Aorta (tissue), 5 donors: ENCODE data around the gene RTP2. TPM values are rescaled to one million over a fixed set of nuclear protein-coding genes. Genes with fewer than 3 reads are reported as not detected.
"Not testable (repeated sequence)": the region's sequence is repeated elsewhere in the genome, so short reads cannot be mapped to it uniquely, and the experiment has no call there.

Source experiments
- ATAC-seq: fragments of 200-7000 bp; cut with Tn5 transposase; one replicate; pipeline ENCODE4 v1.9.1; 2022; ENCODE audit warnings: moderate library complexity; ENCODE audit not compliant: low FRiP score
- DNase-seq, 2 donors: peaks; one replicate each; pipeline ENCODE4 v3.0.0-alpha.2; 2020
- H3K27ac ChIP-seq, 2 donors: one replicate each; pipeline ENCODE4 v1.5.1; 2013; ENCODE audit warnings: low read length in 2 of 2, mild to moderate bottlenecking in 2 of 2, moderate library complexity in 2 of 2, control low read depth in 1 of 2, inconsistent platforms in 1 of 2, low read depth in 1 of 2
- H3K27me3 ChIP-seq, 2 donors: one replicate each; pipeline ENCODE4 v1.6.1; 2013; ENCODE audit warnings: control low read depth in 1 of 2, low read length in 1 of 2, mild to moderate bottlenecking in 1 of 2, moderate library complexity in 1 of 2; ENCODE audit not compliant: insufficient read depth in 2 of 2, control insufficient read depth in 1 of 2
- H3K36me3 ChIP-seq, 2 donors: one replicate each; pipeline ENCODE4 v1.6.1; 2013; ENCODE audit warnings: control low read depth in 1 of 2, low read length in 1 of 2, mild to moderate bottlenecking in 1 of 2; ENCODE audit not compliant: insufficient read depth in 2 of 2, control insufficient read depth in 1 of 2
- H3K4me1 ChIP-seq, 2 donors: one replicate each; pipeline ENCODE4 v1.6.1; 2013; ENCODE audit warnings: low read length in 2 of 2, control low read depth in 1 of 2, mild to moderate bottlenecking in 1 of 2, moderate library complexity in 1 of 2; ENCODE audit not compliant: insufficient read depth in 2 of 2, control insufficient read depth in 1 of 2
- H3K4me3 ChIP-seq, 2 donors: one replicate each; pipeline ENCODE4 v1.5.1; 2013; ENCODE audit warnings: low read length in 2 of 2, control low read depth in 1 of 2, mild to moderate bottlenecking in 1 of 2
- H3K9me3 ChIP-seq: one replicate; pipeline ENCODE4 v1.6.1; 2013; ENCODE audit warnings: mild to moderate bottlenecking, low read length; ENCODE audit not compliant: control insufficient read depth
- WGBS, 2 donors: extraction: QIAGEN DNeasy Blood & Tissue Kit; methylation state at CpG; one replicate each; pipeline ENCODE4 v1.1.7; 2013; 5-methylcytosine and 5-hydroxymethylcytosine counted together
- intact Hi-C, 2 donors: fragments of 100-400 bp; cut with DNase I; formaldehyde crosslinking; loops; one replicate each; pipeline versions ENCODE4 v1.14.2 to v1.15.0; 2022
- polyA plus RNA-seq, 2 donors: library from polyadenylated mRNA; stranded (reverse); fragments of 200-250 nt; gene quantifications; one replicate each; pipeline ENCODE4 v1.2.3, GENCODE V29; 2013
- total RNA-seq, 2 donors: library from RNA; stranded (reverse); fragmentation: NEBNext Ultra II Directional; extraction: Animal tissue kit (Norgen Biotek cat#: 25700); gene quantifications; one replicate each; pipeline ENCODE4 v1.2.1, GENCODE V29; 2021
- donor health status: healthy with polysubstance abuse.
- donor health status: Bipolar disorder and iron deficiency.
- donor health status: DM: no; HTN: no; CAD: no.
- donor health status: DM: no; HTN: no; CAD: no.
- donor health status: DM: yes; HTN: yes; CAD: no.

Gene RTP2
- total and polyA plus RNA-seq, 4 donors, result not detected

- Histone ChIP-seq H3K9me3 (peaks cover 2% of the 10 kb centered on the region), H3K27me3 (no peaks in the 10 kb centered on the region), H3K4me3 (no peak overlapping the region), H3K36me3 (no peaks in the 10 kb centered on the region), H3K4me1 (no peaks in the 10 kb centered on the region), H3K27ac (no peak overlapping the region)
- intact Hi-C loops, result no loop called here
- no peak for DNase-seq
- WGBS, 2 donors, result 68 to 73% methylated on average over 4 of the region's 4 CpGs
- ATAC-seq, result no peak
Measured at GRCh38 chr3:187689984-187690383, 12.4 kb downstream of the RTP2 start.

GRCh38 chr3:187686621-187687273 is 15.6 kb downstream of the RTP2 start:
- intact Hi-C loops, result no loop called here
- H3K9me3 ChIP-seq, result peaks cover 2% of the 10 kb centered on the region
- no peaks in the 10 kb centered on the region for H3K27me3 ChIP-seq
- H3K4me3 ChIP-seq, result no peak overlapping the region
- DNase-seq (no peak), ATAC-seq (no peak)
- H3K36me3 ChIP-seq, result no peaks in the 10 kb centered on the region
- no peaks in the 10 kb centered on the region for H3K4me1 ChIP-seq
- WGBS, 2 donors, result 92 to 96% methylated on average over 5 of the region's 5 CpGs
- no peak overlapping the region for H3K27ac ChIP-seq

- no peaks in the 10 kb centered on the region for H3K27me3 ChIP-seq
- H3K4me3 ChIP-seq, result no peak overlapping the region
- no peak for ATAC-seq
- H3K9me3 ChIP-seq, result peaks cover 2% of the 10 kb centered on the region
- no peak overlapping the region for H3K27ac ChIP-seq
- intact Hi-C loops, result no loop called here
- 86 to 87% methylated on average over 7 of the region's 7 CpGs for WGBS, 2 donors
- H3K4me1 ChIP-seq, result no peaks in the 10 kb centered on the region
- DNase-seq, result no peak
- H3K36me3 ChIP-seq, result no peaks in the 10 kb centered on the region
Measured at GRCh38 chr3:187685948-187686347, 16.4 kb downstream of the RTP2 start.

- Histone ChIP-seq H3K4me1 (no peaks in the 10 kb centered on the region), H3K4me3 (no peak overlapping the region), H3K27me3 (no peaks in the 10 kb centered on the region), H3K27ac (no peak overlapping the region), H3K9me3 (peaks cover 2% of the 10 kb centered on the region), H3K36me3 (no peaks in the 10 kb centered on the region)
- intact Hi-C loops, result no loop called here
- 62% methylated on average over 2 of the region's 2 CpGs for WGBS, 2 donors
- no peak for DNase-seq
- no peak for ATAC-seq
Measured at GRCh38 chr3:187684880-187685279, 17.5 kb downstream of the RTP2 start.

DNA sequence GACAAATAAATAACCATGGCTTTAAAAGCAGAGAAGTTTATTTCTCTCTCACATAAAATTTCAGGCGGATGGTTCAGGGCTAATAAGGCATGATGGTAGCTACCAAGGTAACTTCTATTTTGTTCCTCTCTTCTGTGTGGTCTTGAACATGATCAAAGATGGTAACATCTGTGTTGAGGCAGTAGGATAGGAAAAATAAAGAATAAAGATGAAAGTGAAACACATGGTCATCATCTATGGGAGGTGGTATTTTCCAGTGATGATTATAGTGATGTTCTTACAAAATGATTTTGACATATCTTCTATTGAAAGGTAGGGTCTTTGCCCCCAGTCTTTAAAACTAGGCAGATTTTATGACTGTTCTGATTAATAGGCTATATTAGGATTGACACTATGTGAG is 17.9 kb downstream of the RTP2 start:
- Histone ChIP-seq H3K4me3 (no peak overlapping the region), H3K36me3 (no peaks in the 10 kb centered on the region), H3K27me3 (no peaks in the 10 kb centered on the region), H3K9me3 (peaks cover 2% of the 10 kb centered on the region), H3K27ac (no peak overlapping the region), H3K4me1 (no peaks in the 10 kb centered on the region)
- ATAC-seq (no peak), DNase-seq (no peak)
- intact Hi-C loops, result no loop called here
- WGBS, 2 donors, result 90 to 91% methylated on average over 1 of the region's 1 CpG

- intact Hi-C loops, H3K4me3 ChIP-seq, H3K4me1 ChIP-seq, ATAC-seq, DNase-seq, H3K36me3 ChIP-seq, H3K27me3 ChIP-seq, H3K9me3 ChIP-seq, H3K27ac ChIP-seq: not testable (repeated sequence)
- WGBS, 2 donors, result 86 to 88% methylated on average over 11 of the region's 11 CpGs
Measured at GRCh38 chr3:187681756-187682155, 20.6 kb downstream of the RTP2 start.

- Histone ChIP-seq H3K9me3 (no peaks in the 10 kb centered on the region), H3K27ac (no peak overlapping the region), H3K4me3 (no peak overlapping the region), H3K36me3 (no peaks in the 10 kb centered on the region), H3K4me1 (no peaks in the 10 kb centered on the region), H3K27me3 (no peaks in the 10 kb centered on the region)
- DNase-seq (peak; percentile 79 to 90), ATAC-seq (peak; percentile 91)
- 29 to 33% methylated on average over 7 of the region's 7 CpGs for WGBS, 2 donors
- intact Hi-C loops, result loop anchor here (1.0 to 2.0 kb wide), 3 partner anchors 361 to 459 kb away; no protein-coding TSS in a partner anchor
Measured at GRCh38 chr3:187679638-187680396, 22.5 kb downstream of the RTP2 start.

GRCh38 chr3:187678726-187679268 is 23.6 kb downstream of the RTP2 start:
- no peak overlapping the region for H3K27ac ChIP-seq
- 7 to 14% methylated on average over 5 of the region's 5 CpGs for WGBS, 2 donors
- H3K27me3 ChIP-seq, result no peaks in the 10 kb centered on the region
- H3K4me1 ChIP-seq, result no peaks in the 10 kb centered on the region
- no peaks in the 10 kb centered on the region for H3K36me3 ChIP-seq
- no peak for DNase-seq
- no peaks in the 10 kb centered on the region for H3K9me3 ChIP-seq
- peak; percentile 74 for ATAC-seq
- intact Hi-C loops, result loop anchor here (1.0 to 2.0 kb wide), 3 partner anchors 359 to 458 kb away; no protein-coding TSS in a partner anchor
- no peak overlapping the region for H3K4me3 ChIP-seq
